Ishikawa (cell line): ENCODE measurements around the gene ASB7.

Experiments
- CEBPB ChIP-seq: IDR thresholded peaks from 2 replicates; pipeline ENCODE4 v1.6.1; 2012
- CREB1 ChIP-seq: IDR thresholded peaks from 2 replicates; pipeline ENCODE4 v1.6.1; 2012; ENCODE audit warnings: low read depth
- EGR1 ChIP-seq: IDR thresholded peaks from 2 replicates; pipeline ENCODE4 v1.6.1; 2012
- EP300 ChIP-seq: IDR thresholded peaks from 2 replicates; pipeline ENCODE4 v1.6.1; 2012; ENCODE audit warnings: borderline replicate concordance
- FOXM1 ChIP-seq: IDR thresholded peaks from 2 replicates; pipeline ENCODE4 v1.6.1; 2012; ENCODE audit warnings: low read depth, borderline replicate concordance
- NFIC ChIP-seq: IDR thresholded peaks from 2 replicates; pipeline ENCODE4 v1.6.1; 2012
- RAD21 ChIP-seq: IDR thresholded peaks from 2 replicates; pipeline ENCODE4 v1.6.1; 2012; ENCODE audit warnings: low read depth
- REST ChIP-seq: IDR thresholded peaks from 2 replicates; pipeline ENCODE4 v1.6.1; 2012; ENCODE audit warnings: low read depth, mild to moderate bottlenecking
- TAF1 ChIP-seq: IDR thresholded peaks from 2 replicates; pipeline ENCODE4 v1.6.1; 2012; ENCODE audit warnings: low read depth, mild to moderate bottlenecking
- TCF12 ChIP-seq: IDR thresholded peaks from 2 replicates; pipeline ENCODE4 v1.6.1; 2012; ENCODE audit warnings: low read depth
- TEAD4 ChIP-seq: IDR thresholded peaks from 2 replicates; pipeline ENCODE4 v1.6.1; 2012
- YY1 ChIP-seq: IDR thresholded peaks from 2 replicates; pipeline ENCODE4 v1.6.1; 2012; ENCODE audit warnings: low read depth
- TF ChIP-seq, protein P1 (sequence below): IDR thresholded peaks from 2 replicates; pipeline ENCODE4 v1.6.1; 2012
- TF ChIP-seq, protein P2 (sequence below): IDR thresholded peaks from 2 replicates; pipeline ENCODE4 v1.6.1; 2012

GRCh38 chr15:100565591-100565990 is 36.8 kb upstream of the ASB7 start:
- TF ChIP-seq EP300 (no peak), CEBPB (no peak), RAD21 (no peak), REST (no peak), TAF1 (no peak), TCF12 (no peak), EGR1 (no peak), FOXM1 (no peak), TEAD4 (no peak), CREB1 (no peak), NFIC (no peak), YY1 (no peak)
- TF ChIP-seq, protein P1, sequence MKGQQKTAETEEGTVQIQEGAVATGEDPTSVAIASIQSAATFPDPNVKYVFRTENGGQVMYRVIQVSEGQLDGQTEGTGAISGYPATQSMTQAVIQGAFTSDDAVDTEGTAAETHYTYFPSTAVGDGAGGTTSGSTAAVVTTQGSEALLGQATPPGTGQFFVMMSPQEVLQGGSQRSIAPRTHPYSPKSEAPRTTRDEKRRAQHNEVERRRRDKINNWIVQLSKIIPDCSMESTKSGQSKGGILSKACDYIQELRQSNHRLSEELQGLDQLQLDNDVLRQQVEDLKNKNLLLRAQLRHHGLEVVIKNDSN = no peak
- TF ChIP-seq, protein P2, sequence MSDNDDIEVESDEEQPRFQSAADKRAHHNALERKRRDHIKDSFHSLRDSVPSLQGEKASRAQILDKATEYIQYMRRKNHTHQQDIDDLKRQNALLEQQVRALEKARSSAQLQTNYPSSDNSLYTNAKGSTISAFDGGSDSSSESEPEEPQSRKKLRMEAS = no peak
